ENCODE measurements around the gene MRPL18.

The MRPL18 gene

DNA sequence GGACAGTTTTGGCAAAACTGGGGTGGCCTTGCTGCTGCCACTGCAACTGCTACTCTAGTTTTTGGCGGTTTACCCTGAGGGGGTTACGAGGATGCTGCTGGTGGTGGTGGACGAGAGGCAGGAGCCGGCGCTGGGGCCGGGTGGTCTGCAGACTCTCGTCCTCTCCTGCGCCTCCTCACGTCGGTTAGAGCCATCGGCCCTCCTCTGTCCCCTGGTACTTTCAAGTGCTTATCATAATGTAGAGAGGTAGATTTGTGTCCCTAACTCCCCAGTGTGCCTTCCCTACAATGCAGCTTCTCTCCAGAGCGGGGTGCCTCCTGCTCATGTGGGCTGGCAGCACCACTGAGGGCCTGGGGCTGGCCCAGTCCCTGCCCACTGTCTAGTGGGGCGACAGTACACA lies 35.7 kb downstream of the MRPL18 start:
- H3K27me3 ChIP-seq (ENCODE audit: insufficient read depth, poor library complexity, severe bottlenecking): no peaks in the 10 kb centered on the region
- H3K4me3 ChIP-seq (replicated peaks; ENCODE audit: insufficient read depth, low read length): no peak overlapping the region
- DNase-seq (ENCODE audit: low read depth in 1 of 2, low spot score in 1 of 2): no peak
- no peak overlapping the region for H3K27ac ChIP-seq (replicated peaks)
- TF ChIP-seq POLR2AphosphoS5 (IDR thresholded peaks at IDR 0.05; ENCODE audit: low read depth): no peak
- TF ChIP-seq SPI1 (IDR thresholded peaks at IDR 0.05; ENCODE audit: borderline replicate concordance, low read depth): no peak
- no peak for TF ChIP-seq GABPA (IDR thresholded peaks at IDR 0.05; ENCODE audit: low read depth)
- TF ChIP-seq, protein P1, sequence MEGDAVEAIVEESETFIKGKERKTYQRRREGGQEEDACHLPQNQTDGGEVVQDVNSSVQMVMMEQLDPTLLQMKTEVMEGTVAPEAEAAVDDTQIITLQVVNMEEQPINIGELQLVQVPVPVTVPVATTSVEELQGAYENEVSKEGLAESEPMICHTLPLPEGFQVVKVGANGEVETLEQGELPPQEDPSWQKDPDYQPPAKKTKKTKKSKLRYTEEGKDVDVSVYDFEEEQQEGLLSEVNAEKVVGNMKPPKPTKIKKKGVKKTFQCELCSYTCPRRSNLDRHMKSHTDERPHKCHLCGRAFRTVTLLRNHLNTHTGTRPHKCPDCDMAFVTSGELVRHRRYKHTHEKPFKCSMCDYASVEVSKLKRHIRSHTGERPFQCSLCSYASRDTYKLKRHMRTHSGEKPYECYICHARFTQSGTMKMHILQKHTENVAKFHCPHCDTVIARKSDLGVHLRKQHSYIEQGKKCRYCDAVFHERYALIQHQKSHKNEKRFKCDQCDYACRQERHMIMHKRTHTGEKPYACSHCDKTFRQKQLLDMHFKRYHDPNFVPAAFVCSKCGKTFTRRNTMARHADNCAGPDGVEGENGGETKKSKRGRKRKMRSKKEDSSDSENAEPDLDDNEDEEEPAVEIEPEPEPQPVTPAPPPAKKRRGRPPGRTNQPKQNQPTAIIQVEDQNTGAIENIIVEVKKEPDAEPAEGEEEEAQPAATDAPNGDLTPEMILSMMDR (IDR thresholded peaks at IDR 0.05; ENCODE audit: insufficient read depth, low read length): no peak
- TF ChIP-seq, protein P2, sequence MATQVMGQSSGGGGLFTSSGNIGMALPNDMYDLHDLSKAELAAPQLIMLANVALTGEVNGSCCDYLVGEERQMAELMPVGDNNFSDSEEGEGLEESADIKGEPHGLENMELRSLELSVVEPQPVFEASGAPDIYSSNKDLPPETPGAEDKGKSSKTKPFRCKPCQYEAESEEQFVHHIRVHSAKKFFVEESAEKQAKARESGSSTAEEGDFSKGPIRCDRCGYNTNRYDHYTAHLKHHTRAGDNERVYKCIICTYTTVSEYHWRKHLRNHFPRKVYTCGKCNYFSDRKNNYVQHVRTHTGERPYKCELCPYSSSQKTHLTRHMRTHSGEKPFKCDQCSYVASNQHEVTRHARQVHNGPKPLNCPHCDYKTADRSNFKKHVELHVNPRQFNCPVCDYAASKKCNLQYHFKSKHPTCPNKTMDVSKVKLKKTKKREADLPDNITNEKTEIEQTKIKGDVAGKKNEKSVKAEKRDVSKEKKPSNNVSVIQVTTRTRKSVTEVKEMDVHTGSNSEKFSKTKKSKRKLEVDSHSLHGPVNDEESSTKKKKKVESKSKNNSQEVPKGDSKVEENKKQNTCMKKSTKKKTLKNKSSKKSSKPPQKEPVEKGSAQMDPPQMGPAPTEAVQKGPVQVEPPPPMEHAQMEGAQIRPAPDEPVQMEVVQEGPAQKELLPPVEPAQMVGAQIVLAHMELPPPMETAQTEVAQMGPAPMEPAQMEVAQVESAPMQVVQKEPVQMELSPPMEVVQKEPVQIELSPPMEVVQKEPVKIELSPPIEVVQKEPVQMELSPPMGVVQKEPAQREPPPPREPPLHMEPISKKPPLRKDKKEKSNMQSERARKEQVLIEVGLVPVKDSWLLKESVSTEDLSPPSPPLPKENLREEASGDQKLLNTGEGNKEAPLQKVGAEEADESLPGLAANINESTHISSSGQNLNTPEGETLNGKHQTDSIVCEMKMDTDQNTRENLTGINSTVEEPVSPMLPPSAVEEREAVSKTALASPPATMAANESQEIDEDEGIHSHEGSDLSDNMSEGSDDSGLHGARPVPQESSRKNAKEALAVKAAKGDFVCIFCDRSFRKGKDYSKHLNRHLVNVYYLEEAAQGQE (IDR thresholded peaks at IDR 0.05; ENCODE audit: insufficient replicate concordance, low read depth): no peak

DNA sequence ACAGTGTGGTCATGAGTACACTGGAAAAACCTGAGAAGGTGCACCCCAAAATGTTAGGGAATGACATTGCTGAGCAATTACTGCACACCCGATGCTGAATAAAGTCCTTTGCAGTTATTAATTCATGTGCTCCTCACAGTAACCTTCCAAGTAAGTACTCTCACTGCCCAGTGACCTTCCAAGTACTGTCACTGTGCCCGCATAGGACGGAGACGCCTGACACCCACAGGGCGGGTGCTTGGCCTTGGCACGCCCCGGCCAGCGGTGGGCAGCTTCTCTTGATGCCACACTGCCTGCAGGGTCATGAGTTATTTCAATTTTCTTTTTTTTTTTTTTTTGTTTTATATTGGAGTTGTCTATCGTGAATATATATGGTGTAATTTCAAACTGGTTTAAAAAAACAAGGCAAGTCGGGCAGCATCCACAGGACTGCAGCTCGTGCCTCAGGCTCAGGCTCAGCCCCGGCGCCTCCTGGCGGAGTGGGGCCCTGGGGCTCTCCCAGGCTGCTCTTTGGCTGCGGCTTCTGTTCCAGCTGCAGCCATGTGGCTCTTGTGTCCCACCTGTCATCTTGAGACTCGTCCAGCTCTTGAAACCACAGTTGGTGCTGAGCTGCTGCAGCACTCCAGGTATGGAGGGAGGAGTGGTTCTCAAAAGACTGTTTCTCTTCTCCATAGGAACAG lies 36.8 kb downstream of the MRPL18 start:
- Histone ChIP-seq H3K27ac (replicated peaks) (no peak overlapping the region), H3K27me3 (ENCODE audit: insufficient read depth, poor library complexity, severe bottlenecking) (no peaks in the 10 kb centered on the region), H3K4me3 (replicated peaks; ENCODE audit: insufficient read depth, low read length) (no peak overlapping the region)
- TF ChIP-seq, protein P1 (IDR thresholded peaks at IDR 0.05; ENCODE audit: insufficient read depth, low read length): no peak
- TF ChIP-seq, protein P2 (IDR thresholded peaks at IDR 0.05; ENCODE audit: insufficient replicate concordance, low read depth): no peak
- TF ChIP-seq POLR2AphosphoS5 (IDR thresholded peaks at IDR 0.05; ENCODE audit: low read depth): no peak
- no peak for TF ChIP-seq SPI1 (IDR thresholded peaks at IDR 0.05; ENCODE audit: borderline replicate concordance, low read depth)
- no peak for TF ChIP-seq GABPA (IDR thresholded peaks at IDR 0.05; ENCODE audit: low read depth)
- DNase-seq (ENCODE audit: low read depth in 1 of 2, low spot score in 1 of 2): no peak

DNA sequence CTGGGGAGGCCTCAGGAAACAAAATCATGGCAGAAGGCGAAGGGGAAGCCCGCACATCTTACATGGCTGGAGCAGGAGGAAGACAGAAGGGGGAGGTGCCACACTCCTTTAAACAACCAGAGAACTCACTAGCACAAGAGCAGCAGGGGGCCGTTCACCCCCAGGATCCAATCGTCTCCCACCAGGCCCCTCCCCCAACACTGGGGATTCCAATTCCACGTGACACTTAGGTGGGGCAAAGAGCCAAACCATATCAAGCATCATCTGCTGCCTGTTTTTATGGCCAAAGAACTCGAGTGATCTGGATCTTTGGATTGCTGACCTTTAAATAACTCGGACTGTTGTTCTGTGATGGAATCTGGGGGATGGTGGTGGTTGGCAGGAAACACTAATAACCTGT lies 37.8 kb downstream of the MRPL18 start:
- no peak overlapping the region for H3K4me3 ChIP-seq (replicated peaks; ENCODE audit: insufficient read depth, low read length)
- DNase-seq (ENCODE audit: low read depth in 1 of 2, low spot score in 1 of 2): no peak
- H3K27ac ChIP-seq (replicated peaks): no peak overlapping the region
- H3K27me3 ChIP-seq (ENCODE audit: insufficient read depth, poor library complexity, severe bottlenecking): no peaks in the 10 kb centered on the region
- no peak for TF ChIP-seq POLR2AphosphoS5 (IDR thresholded peaks at IDR 0.05; ENCODE audit: low read depth)
- no peak for TF ChIP-seq SPI1 (IDR thresholded peaks at IDR 0.05; ENCODE audit: borderline replicate concordance, low read depth)
- TF ChIP-seq, protein P2 (IDR thresholded peaks at IDR 0.05; ENCODE audit: insufficient replicate concordance, low read depth): no peak
- no peak for TF ChIP-seq GABPA (IDR thresholded peaks at IDR 0.05; ENCODE audit: low read depth)
- TF ChIP-seq, protein P1 (IDR thresholded peaks at IDR 0.05; ENCODE audit: insufficient read depth, low read length): no peak
